Measurements from ENCODE around the gene HMG20B. TPM values are rescaled to one million over a fixed set of nuclear protein-coding genes. Genes with fewer than 3 reads are reported as not detected.

Gene HMG20B
- total RNA-seq, 1 experiment from 2014 or later, result 33.9 TPM

DNA sequence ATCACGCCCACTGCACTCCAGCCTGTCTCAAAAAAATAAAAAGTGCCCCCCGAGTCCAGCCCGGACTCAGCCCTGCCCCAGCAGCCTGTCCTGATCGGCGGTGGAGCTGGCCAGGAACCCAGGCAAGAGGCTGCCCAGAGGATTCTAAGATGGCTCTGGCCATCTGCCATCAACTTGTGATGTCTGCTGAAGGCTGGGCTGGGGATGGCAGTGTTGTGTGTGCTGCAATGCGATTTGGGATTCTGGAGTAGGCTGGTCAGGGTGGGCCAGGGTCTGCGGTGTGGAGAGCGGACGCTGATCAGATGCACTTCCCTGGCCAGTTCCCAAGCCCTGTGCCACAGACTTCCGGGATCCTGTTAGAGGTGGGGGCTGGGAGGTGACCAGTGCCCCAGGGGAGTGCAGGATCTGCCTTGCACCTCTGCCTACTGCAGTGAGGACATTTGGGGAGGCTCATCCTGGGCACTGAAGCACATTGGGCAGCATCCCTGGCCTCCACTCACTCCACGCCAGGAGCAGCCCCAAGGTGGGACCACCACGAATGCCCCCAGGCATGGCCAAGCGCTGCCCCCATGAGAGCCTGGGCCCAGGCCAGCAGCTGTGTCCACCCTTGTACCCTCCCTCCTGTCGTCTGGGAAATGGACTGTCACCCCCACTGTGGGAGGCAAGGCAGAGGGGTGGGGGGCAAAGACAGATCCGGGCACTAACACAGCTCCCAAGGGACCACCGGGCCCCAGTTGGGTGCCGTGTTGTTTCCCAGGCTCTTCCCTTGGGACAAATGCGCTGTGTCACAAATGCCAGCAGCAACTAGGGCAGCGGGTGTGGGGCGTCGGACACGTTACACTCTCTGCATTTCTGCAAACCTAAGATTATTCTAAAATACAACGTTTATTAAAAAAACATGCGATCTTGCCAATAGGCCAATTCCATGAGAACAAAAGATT is 37.3 kb downstream of the HMG20B start:
- H3K36me3 ChIP-seq (ENCODE audit: control insufficient read depth, insufficient read depth, low read length), result no peaks in the 10 kb centered on the region
- H3K27me3 Mint-ChIP-seq (ENCODE audit: insufficient read depth, unreplicated experiment), result no peaks in the 10 kb centered on the region
- peaks cover 6% of the 10 kb centered on the region for H3K36me3 Mint-ChIP-seq (ENCODE audit: insufficient read depth, unreplicated experiment)
- TF ChIP-seq, protein P1, sequence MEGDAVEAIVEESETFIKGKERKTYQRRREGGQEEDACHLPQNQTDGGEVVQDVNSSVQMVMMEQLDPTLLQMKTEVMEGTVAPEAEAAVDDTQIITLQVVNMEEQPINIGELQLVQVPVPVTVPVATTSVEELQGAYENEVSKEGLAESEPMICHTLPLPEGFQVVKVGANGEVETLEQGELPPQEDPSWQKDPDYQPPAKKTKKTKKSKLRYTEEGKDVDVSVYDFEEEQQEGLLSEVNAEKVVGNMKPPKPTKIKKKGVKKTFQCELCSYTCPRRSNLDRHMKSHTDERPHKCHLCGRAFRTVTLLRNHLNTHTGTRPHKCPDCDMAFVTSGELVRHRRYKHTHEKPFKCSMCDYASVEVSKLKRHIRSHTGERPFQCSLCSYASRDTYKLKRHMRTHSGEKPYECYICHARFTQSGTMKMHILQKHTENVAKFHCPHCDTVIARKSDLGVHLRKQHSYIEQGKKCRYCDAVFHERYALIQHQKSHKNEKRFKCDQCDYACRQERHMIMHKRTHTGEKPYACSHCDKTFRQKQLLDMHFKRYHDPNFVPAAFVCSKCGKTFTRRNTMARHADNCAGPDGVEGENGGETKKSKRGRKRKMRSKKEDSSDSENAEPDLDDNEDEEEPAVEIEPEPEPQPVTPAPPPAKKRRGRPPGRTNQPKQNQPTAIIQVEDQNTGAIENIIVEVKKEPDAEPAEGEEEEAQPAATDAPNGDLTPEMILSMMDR (IDR thresholded peaks at IDR 0.05; ENCODE audit: insufficient read depth in 1 of 2, low read depth in 1 of 2, low read length in 1 of 2, severe bottlenecking in 1 of 2, unreplicated experiment in 1 of 2), result no peak
- H3K27ac Mint-ChIP-seq (ENCODE audit: unreplicated experiment), result no peak overlapping the region
- POLR2A ChIA-PET, result no interaction called here
- H3K9me3 Mint-ChIP-seq (ENCODE audit: unreplicated experiment), result no peaks in the 10 kb centered on the region
- H3K27me3 ChIP-seq (replicated peaks; ENCODE audit: control insufficient read depth, insufficient read depth, low read length), result no peaks in the 10 kb centered on the region
- H3K4me1 Mint-ChIP-seq (ENCODE audit: low read depth, unreplicated experiment), result no peaks in the 10 kb centered on the region
- H3K9me3 ChIP-seq, result no peaks in the 10 kb centered on the region
- H3K4me3 Mint-ChIP-seq (ENCODE audit: unreplicated experiment), result no peak overlapping the region
- H3K4me1 ChIP-seq, result no peaks in the 10 kb centered on the region
- intact Hi-C loops (cut with micrococcal nuclease; ENCODE audit: unreplicated experiment), result no loop called here
- H3K4me3 ChIP-seq (ENCODE audit: low read depth, low read length), result no peak overlapping the region
- DNase-seq, result no peak
- BruUV-seq (replicated peaks), result no TSS peak
- CTCF ChIA-PET, result no interaction called here

DNA sequence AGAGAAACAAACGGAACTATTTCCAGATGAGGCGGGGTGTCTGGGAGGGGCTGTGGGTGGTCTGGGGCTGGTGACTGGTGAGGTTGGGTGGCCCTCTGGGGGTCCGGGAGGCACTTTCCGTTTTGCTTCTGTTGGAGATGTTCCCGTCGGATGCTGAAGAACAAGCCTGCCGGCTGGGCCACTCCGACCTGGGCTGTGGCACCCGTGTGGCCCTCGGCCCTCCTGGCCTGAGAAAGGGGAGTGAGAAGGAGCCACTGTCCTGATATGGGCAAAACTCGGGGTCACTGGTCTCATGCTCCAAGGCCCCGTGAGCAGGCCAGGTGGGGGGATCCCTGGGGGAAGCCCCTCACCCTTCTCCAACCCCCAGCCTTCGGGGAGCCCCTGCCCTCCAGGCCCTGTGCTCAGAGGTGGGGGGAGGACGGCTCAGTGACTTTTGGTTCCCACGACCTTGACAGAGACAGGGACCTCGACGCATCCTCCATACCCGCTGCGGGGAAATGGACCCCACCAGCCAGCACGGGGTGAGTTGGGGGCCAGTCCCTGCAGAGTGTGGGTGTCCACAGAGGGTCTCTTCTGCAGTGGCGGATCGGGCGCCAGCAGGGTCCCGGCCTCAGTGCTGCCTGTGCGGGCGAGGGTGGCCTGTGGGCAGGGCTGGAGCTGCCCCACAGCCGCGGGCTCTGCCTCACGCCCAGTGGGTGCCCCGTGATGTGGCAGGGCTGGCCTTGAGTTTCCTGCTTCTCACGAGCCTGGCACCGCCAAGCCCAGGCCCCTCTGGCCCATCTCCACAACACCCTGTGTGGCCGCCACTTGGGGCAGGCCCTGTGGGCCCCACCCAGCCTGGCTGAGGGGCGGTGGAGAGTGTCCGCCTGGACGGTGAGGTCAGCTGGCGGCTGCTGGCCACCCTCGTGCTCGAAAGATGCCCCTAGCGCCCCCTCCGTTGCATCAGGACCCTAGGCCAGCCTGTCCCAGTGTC is 38.3 kb downstream of the HMG20B start:
- intact Hi-C loops (cut with micrococcal nuclease; ENCODE audit: unreplicated experiment), result no loop called here
- Histone ChIP-seq H3K27me3 (replicated peaks; ENCODE audit: control insufficient read depth, insufficient read depth, low read length) (no peaks in the 10 kb centered on the region), H3K4me1 (no peaks in the 10 kb centered on the region), H3K4me3 (ENCODE audit: low read depth, low read length) (no peak overlapping the region), H3K9me3 (no peaks in the 10 kb centered on the region), H3K36me3 (ENCODE audit: control insufficient read depth, insufficient read depth, low read length) (no peaks in the 10 kb centered on the region)
- POLR2A ChIA-PET, result no interaction called here
- Mint-ChIP-seq H3K9me3 (ENCODE audit: unreplicated experiment) (no peaks in the 10 kb centered on the region), H3K36me3 (ENCODE audit: insufficient read depth, unreplicated experiment) (peaks cover 6% of the 10 kb centered on the region), H3K4me3 (ENCODE audit: unreplicated experiment) (no peak overlapping the region), H3K4me1 (ENCODE audit: low read depth, unreplicated experiment) (no peaks in the 10 kb centered on the region), H3K27me3 (ENCODE audit: insufficient read depth, unreplicated experiment) (no peaks in the 10 kb centered on the region), H3K27ac (ENCODE audit: unreplicated experiment) (no peak overlapping the region)
- DNase-seq, result no peak
- CTCF ChIA-PET, result no interaction called here
- TF ChIP-seq, protein P1 (IDR thresholded peaks at IDR 0.05; ENCODE audit: insufficient read depth in 1 of 2, low read depth in 1 of 2, low read length in 1 of 2, severe bottlenecking in 1 of 2, unreplicated experiment in 1 of 2), result no peak
- no TSS peak for BruUV-seq (replicated peaks)

DNA sequence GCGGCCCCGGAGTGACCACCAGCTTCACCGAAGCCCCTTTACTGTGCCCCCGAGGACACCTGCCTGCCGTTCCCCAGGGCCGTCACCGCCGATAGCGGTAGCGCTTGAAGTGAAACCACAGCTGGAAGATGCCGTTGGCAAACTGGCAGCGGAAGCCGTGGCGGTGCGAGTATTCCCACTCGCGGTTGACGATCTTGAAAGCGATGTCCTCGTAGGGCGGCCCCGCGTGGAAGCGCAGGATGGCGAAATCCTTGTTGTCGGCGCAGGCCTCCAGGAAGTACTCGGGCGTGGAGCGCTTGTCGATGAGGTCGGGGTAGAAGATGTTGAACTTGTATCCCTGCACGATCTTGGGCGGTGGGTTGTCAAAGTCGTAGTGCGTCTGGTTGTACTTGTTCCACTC is 39.1 kb downstream of the HMG20B start:
- no TSS peak for BruUV-seq (replicated peaks)

More for the DNA sequence above, 39.1 kb downstream of the HMG20B start:
- POLR2A ChIA-PET, result no interaction called here
- Histone ChIP-seq H3K4me3 (ENCODE audit: low read depth, low read length) (no peak overlapping the region), H3K4me1 (no peaks in the 10 kb centered on the region), H3K36me3 (ENCODE audit: control insufficient read depth, insufficient read depth, low read length) (no peaks in the 10 kb centered on the region), H3K27me3 (replicated peaks; ENCODE audit: control insufficient read depth, insufficient read depth, low read length) (no peaks in the 10 kb centered on the region), H3K9me3 (no peaks in the 10 kb centered on the region)
- H3K36me3 Mint-ChIP-seq (ENCODE audit: insufficient read depth, unreplicated experiment), result peaks cover 6% of the 10 kb centered on the region
- no peak overlapping the region for H3K27ac Mint-ChIP-seq (ENCODE audit: unreplicated experiment)
- DNase-seq, result no peak
- intact Hi-C loops (cut with micrococcal nuclease; ENCODE audit: unreplicated experiment), result no loop called here
- no peaks in the 10 kb centered on the region for H3K9me3 Mint-ChIP-seq (ENCODE audit: unreplicated experiment)
- CTCF ChIA-PET, result no interaction called here
- H3K27me3 Mint-ChIP-seq (ENCODE audit: insufficient read depth, unreplicated experiment), result no peaks in the 10 kb centered on the region
- TF ChIP-seq, protein P1 (IDR thresholded peaks at IDR 0.05; ENCODE audit: insufficient read depth in 1 of 2, low read depth in 1 of 2, low read length in 1 of 2, severe bottlenecking in 1 of 2, unreplicated experiment in 1 of 2), result no peak
- H3K4me3 Mint-ChIP-seq (ENCODE audit: unreplicated experiment), result no peak overlapping the region
- H3K4me1 Mint-ChIP-seq (ENCODE audit: low read depth, unreplicated experiment), result no peaks in the 10 kb centered on the region

Measured in Caco-2 (cell line).